DMS153 treated with DMSO at 0.1 percent for 48 hours (cell line): Measurements from ENCODE around the gene ST6GALNAC2.
"Not testable (repeated sequence)": the region's sequence is repeated elsewhere in the genome, so short reads cannot be mapped to it uniquely, and the experiment has no call there.

ENCODE experiments used
- DNase-seq: peaks from one replicate; lab custom pipeline; 2025; ENCODE audit not compliant: unreplicated experiment; lab: John Stamatoyannopoulos, UW

The ST6GALNAC2 gene

GRCh38 chr17:76540381-76541300 lies 45.0 kb downstream of the ST6GALNAC2 start:
- peak; percentile 78 for DNase-seq

GRCh38 chr17:76539631-76540271 lies 45.9 kb downstream of the ST6GALNAC2 start, which contains the start of gene PRCD:
TSS of gene PRCD (plus strand) at chr17:76540044. CDS start at chr17:76540142, 98 bp downstream.
- no peak for DNase-seq

GRCh38 chr17:76538941-76539570 lies 46.6 kb downstream of the ST6GALNAC2 start:
- DNase-seq: no peak

GRCh38 chr17:76538281-76538931 lies 47.3 kb downstream of the ST6GALNAC2 start:
- no peak for DNase-seq

- DNase-seq: no peak
Observed at GRCh38 chr17:76537578-76538280, 47.9 kb downstream of the ST6GALNAC2 start, which contains the start of gene CYGB. TSS of gene CYGB (minus strand) at chr17:76537709. CDS start at chr17:76537542, 167 bp downstream.

- no peak for DNase-seq
Observed at GRCh38 chr17:76537288-76537577, 48.4 kb downstream of the ST6GALNAC2 start.

GRCh38 chr17:76536511-76537287 lies 49.0 kb downstream of the ST6GALNAC2 start:
- DNase-seq: no peak

GRCh38 chr17:76535788-76536510 lies 49.7 kb downstream of the ST6GALNAC2 start:
- no peak for DNase-seq

- DNase-seq: no peak
Observed at GRCh38 chr17:76534831-76535732, 50.6 kb downstream of the ST6GALNAC2 start.

- not testable (repeated sequence) for DNase-seq
Observed at GRCh38 chr17:76533640-76534359, 51.9 kb downstream of the ST6GALNAC2 start.

- no peak for DNase-seq
Observed at GRCh38 chr17:76532072-76532651, 53.5 kb downstream of the ST6GALNAC2 start.

GRCh38 chr17:76531486-76532038 lies 54.1 kb downstream of the ST6GALNAC2 start:
- DNase-seq: no peak

- no peak for DNase-seq
Observed at GRCh38 chr17:76530811-76531485, 54.7 kb downstream of the ST6GALNAC2 start.

GRCh38 chr17:76530095-76530723 lies 55.5 kb downstream of the ST6GALNAC2 start:
- DNase-seq: no peak

- no peak for DNase-seq
Observed at GRCh38 chr17:76529224-76530094, 56.2 kb downstream of the ST6GALNAC2 start.
